Osteocyte (in vitro differentiated cells): ENCODE data around the gene TMEM229A. TPM values are rescaled to one million over a fixed set of nuclear protein-coding genes. Genes with fewer than 3 reads are reported as not detected.

Experiments
- DNase-seq: peaks from one replicate; pipeline ENCODE4 v3.0.0; 2021; ENCODE audit warnings: mixed read lengths; ENCODE audit not compliant: unreplicated experiment; ENCODE audit errors: extremely low spot score
- H3K27ac Mint-ChIP-seq: one replicate; pipeline ENCODE4 v1.8.0; 2021; ENCODE audit warnings: mild to moderate bottlenecking, mixed read lengths; ENCODE audit not compliant: unreplicated experiment
- H3K27me3 Mint-ChIP-seq: one replicate; pipeline ENCODE4 v1.8.0; 2021; ENCODE audit warnings: mixed read lengths; ENCODE audit not compliant: unreplicated experiment
- H3K36me3 Mint-ChIP-seq: one replicate; pipeline ENCODE4 v1.8.0; 2021; ENCODE audit warnings: mixed read lengths; ENCODE audit not compliant: unreplicated experiment
- H3K4me1 Mint-ChIP-seq: one replicate; pipeline ENCODE4 v1.8.0; 2021; ENCODE audit warnings: mixed read lengths; ENCODE audit not compliant: unreplicated experiment
- H3K4me3 Mint-ChIP-seq: one replicate; pipeline ENCODE4 v1.8.0; 2021; ENCODE audit warnings: mild to moderate bottlenecking, moderate library complexity, mixed read lengths; ENCODE audit not compliant: unreplicated experiment
- H3K9me3 Mint-ChIP-seq: one replicate; pipeline ENCODE4 v1.8.0; 2021; ENCODE audit warnings: mixed read lengths; ENCODE audit not compliant: unreplicated experiment
- CTCF ChIP-seq: fragments of 200-600 bp; sonication (generic); IDR thresholded peaks from 2 replicates; pipeline ENCODE4 v1.5.0; 2021; ENCODE audit warnings: antibody characterized with exemption, mild to moderate bottlenecking, moderate library complexity
- total RNA-seq: library from RNA; stranded (reverse); gene quantifications from 2 replicates; pipeline ENCODE4 v1.2.1, GENCODE V29; 2021

TMEM229A gene
- total RNA-seq, 1 donor from 2014 or later: not detected

GRCh38 chr7:123987445-123987844 lies 45.4 kb downstream of the TMEM229A start:
- Mint-ChIP-seq H3K4me3 (no peak overlapping the region), H3K36me3 (no peaks in the 10 kb centered on the region), H3K4me1 (no peaks in the 10 kb centered on the region), H3K27me3 (no peaks in the 10 kb centered on the region), H3K27ac (no peak overlapping the region), H3K9me3 (no peaks in the 10 kb centered on the region)
- no peak for TF ChIP-seq CTCF
- DNase-seq: no peak

Other genes with a start within 250 kb of the TMEM229A start
- not detected in 2 replicates for gene HYAL4, start 187.9 kb downstream of the TMEM229A start, total RNA-seq
- not detected in 2 replicates for gene SPAM1, start 107.8 kb downstream of the TMEM229A start, total RNA-seq